Activated T-cell treated with anti-CD3 and anti-CD28 coated beads, Interleukin-2, amount 50 U/mL, for 4 hours (primary cell): ENCODE results near the gene PON1. TPM values are rescaled to one million over a fixed set of nuclear protein-coding genes. Genes with fewer than 3 reads are reported as not detected.

Experiments used
- ATAC-seq, 2 donors: fragments of 200-7000 bp; cut with Tn5 transposase; one replicate each; pipeline ENCODE4 v1.10.0; 2021
- DNase-seq: peaks from one replicate; pipeline ENCODE4 v3.0.0-alpha.2; 2020
- H3K27me3 Mint-ChIP-seq: one replicate; pipeline ENCODE4 v1.8.0; 2021; ENCODE audit warnings: low read depth, mixed read lengths
- H3K36me3 Mint-ChIP-seq: one replicate; pipeline ENCODE4 v1.8.0; 2022; ENCODE audit warnings: mixed read lengths; ENCODE audit not compliant: insufficient read depth
- H3K4me1 Mint-ChIP-seq: one replicate; pipeline ENCODE4 v1.8.0; 2021; ENCODE audit warnings: low read depth, mixed read lengths
- H3K4me3 Mint-ChIP-seq: one replicate; pipeline ENCODE4 v1.8.0; 2021; ENCODE audit warnings: mild to moderate bottlenecking, moderate library complexity, mixed read lengths
- H3K9me3 Mint-ChIP-seq: one replicate; pipeline ENCODE4 v1.8.0; 2021; ENCODE audit warnings: mixed read lengths
- total RNA-seq, 3 donors: library from RNA; stranded (reverse); gene quantifications; one replicate each; pipeline ENCODE4 v1.2.1, GENCODE V29; 2021

Gene PON1
- total RNA-seq = under 1 TPM in 1 of 3 donors, not detected in 2; 0.46 TPM

DNA sequence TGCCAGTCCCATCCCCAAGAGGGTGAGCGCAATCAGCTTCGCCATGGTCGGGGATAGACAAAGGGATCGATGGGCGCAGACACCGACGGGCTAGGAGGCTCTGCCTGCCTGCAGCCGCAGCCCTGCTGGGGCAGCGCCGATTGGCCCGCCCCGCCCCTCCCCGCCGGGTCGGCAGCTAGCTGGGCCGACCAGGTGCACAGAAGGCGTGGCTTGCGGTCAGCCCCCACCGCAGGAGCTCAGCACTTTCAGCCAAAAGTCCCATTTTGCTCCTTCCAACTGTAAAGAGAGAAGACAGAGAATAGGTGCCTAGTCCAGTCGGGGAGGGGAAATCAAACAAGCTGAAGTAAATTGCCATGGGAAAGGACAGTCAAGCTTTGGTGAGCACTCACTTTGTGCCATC is at the start of gene PON1:
Gene PON1 (minus strand): TSS at position 102 of the 400 bp plus-strand sequence. CDS start 57 bp downstream, at position 45.
- Mint-ChIP-seq H3K9me3 (no peaks in the 10 kb centered on the region), H3K27me3 (peaks cover 9% of the 10 kb centered on the region), H3K4me1 (no peaks in the 10 kb centered on the region), H3K36me3 (no peaks in the 10 kb centered on the region), H3K4me3 (no peak within 1 kb of the TSS)
- no peak for ATAC-seq
- no peak for DNase-seq

DNA sequence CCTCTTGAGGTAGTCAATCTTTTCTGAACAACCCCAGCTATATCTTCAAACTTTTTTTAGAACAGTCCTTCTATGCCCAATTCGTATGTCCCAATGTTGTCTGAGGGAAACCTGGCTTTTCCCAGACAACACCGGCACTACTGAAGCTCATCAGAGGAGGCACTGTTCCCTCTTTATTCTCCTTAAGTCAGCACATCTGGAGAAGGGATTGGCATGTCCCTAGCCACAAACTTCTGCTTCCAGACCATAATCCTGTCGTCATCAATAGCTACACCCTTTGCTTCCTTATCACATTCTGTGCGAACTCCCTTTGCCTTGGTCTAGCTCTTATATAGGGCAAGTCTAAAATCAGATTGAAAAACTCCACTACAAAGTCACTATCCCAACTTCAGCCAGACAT is 49.0 kb upstream of the PON1 start:
- Mint-ChIP-seq H3K9me3 (peaks cover 5% of the 10 kb centered on the region), H3K4me3 (no peak overlapping the region), H3K4me1 (no peaks in the 10 kb centered on the region), H3K36me3 (no peaks in the 10 kb centered on the region), H3K27me3 (peaks cover 7% of the 10 kb centered on the region)
- DNase-seq (no peak), ATAC-seq (no peak)

DNA sequence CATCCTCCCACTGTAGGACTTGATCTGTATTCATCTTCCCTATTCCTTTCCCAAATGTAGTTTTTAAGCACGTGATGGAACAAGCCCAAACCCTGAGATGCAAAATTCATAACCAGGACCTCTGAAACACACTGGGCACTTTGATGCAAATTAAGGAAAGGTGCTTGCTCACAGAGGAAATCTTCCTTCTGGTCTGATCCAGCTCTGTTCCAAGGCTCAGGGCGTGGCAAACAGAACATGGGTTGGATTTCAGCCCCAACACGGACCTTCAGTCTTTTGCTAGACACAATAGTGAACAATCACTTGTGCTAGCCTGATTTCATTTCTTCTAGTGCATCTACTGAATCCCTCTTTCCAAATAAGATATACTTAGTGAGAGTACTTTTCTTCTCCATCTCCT is 43.9 kb upstream of the PON1 start:
- no peaks in the 10 kb centered on the region for H3K4me1 Mint-ChIP-seq
- DNase-seq (no peak), ATAC-seq (no peak)
- no peaks in the 10 kb centered on the region for H3K36me3 Mint-ChIP-seq
- H3K4me3 Mint-ChIP-seq = no peak overlapping the region
- H3K27me3 Mint-ChIP-seq = peaks cover 4% of the 10 kb centered on the region
- H3K9me3 Mint-ChIP-seq = no peaks in the 10 kb centered on the region

DNA sequence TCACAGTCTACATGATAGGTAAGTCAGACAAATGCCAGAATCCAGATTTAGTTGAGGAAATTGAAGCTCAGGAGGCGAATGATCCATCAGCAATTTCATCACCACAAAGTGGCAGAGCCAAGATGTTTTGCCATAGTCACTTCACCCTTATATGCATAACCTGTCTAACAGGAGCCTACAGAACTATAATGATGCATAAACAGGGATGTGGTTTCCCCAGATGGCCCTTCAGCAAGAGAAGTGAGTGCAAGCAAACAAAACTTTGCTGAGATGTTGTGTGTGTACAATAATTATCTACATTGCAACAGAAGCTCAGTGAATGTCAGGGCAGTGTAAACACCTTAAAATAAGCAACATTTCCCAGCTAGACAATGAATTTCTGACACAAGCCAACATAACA is 43.3 kb upstream of the PON1 start:
- H3K27me3 Mint-ChIP-seq = peaks cover 4% of the 10 kb centered on the region
- H3K9me3 Mint-ChIP-seq = no peaks in the 10 kb centered on the region
- H3K36me3 Mint-ChIP-seq = no peaks in the 10 kb centered on the region
- ATAC-seq (no peak), DNase-seq (no peak)
- H3K4me1 Mint-ChIP-seq = no peaks in the 10 kb centered on the region
- no peak overlapping the region for H3K4me3 Mint-ChIP-seq

DNA sequence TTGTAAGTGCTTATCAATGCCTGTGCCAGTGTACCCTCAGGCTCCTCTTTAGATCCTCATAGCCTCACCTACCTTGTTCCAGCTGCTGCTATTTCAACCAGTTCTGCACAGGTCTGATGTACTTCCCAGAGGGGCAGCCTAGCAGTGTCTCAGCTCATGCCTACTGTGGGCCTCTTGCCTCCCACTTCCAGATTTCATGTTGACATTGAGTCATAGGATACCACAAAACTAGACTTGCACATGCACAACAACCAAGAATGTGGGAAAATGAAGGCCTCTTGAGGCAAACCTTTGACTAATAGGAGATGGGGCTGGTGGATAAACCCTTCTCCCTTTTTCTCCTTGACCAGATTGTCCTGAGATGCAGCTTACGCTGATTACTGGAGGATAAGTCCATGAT is 40.8 kb upstream of the PON1 start:
- Mint-ChIP-seq H3K36me3 (no peaks in the 10 kb centered on the region), H3K27me3 (peaks cover 4% of the 10 kb centered on the region), H3K4me1 (no peaks in the 10 kb centered on the region), H3K9me3 (no peaks in the 10 kb centered on the region), H3K4me3 (no peak overlapping the region)
- no peak for ATAC-seq
- DNase-seq = no peak

DNA sequence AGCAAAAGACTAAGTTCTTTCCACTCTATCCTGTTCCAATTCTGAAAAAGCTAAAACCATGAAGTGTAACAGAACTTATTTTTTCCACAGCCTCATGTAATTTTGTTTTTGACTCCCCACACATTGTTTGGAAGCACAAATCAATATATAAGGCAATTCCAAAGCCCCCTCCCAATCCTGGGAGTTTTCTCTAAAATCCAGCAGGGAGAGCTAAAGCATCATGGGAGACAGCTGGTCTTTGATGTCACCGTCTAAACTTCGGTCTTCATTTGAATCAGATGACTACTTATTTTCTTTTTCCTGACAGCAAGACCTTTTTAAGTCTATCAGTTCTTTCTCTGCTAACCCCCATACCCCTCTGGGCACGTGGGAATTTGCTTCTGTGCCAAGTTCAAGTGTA is 33.3 kb upstream of the PON1 start:
- peaks cover 6% of the 10 kb centered on the region for H3K27me3 Mint-ChIP-seq
- DNase-seq (no peak), ATAC-seq (no peak)
- no peak overlapping the region for H3K4me3 Mint-ChIP-seq
- H3K36me3 Mint-ChIP-seq = no peaks in the 10 kb centered on the region
- no peaks in the 10 kb centered on the region for H3K9me3 Mint-ChIP-seq
- no peaks in the 10 kb centered on the region for H3K4me1 Mint-ChIP-seq

DNA sequence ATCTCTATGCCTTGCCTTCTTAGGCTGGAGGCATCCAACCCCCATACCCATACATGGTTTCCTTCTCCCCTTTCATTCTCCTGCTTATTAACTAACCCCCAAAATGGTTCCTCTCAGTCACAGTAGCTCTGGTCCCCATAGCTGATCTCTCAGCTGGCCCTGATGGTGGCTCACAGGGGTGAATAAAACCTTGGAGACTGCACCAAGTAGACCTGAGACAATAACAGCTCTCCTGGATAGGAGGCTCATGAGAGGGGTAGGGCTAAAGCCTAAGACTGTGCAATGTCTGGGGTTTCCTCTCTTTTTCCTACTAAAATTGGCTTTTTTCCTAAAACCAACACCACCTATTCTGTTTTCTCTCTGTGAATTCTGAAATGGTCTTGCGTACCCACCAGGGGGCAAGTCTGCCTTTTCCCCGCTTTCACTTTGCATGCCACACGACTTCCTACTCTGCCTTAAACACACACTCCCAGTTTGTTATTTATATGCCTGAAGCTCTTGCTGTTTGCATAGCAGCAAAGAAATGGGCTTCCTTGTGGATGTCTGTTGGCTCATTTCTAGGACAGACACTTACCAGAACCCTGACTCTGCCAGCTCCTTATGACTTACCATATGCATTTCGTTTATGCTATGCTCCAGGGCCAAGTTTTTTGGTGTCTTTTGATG is 18.4 kb upstream of the PON1 start:
- no peaks in the 10 kb centered on the region for H3K36me3 Mint-ChIP-seq
- no peak for DNase-seq
- H3K9me3 Mint-ChIP-seq = no peaks in the 10 kb centered on the region

DNA sequence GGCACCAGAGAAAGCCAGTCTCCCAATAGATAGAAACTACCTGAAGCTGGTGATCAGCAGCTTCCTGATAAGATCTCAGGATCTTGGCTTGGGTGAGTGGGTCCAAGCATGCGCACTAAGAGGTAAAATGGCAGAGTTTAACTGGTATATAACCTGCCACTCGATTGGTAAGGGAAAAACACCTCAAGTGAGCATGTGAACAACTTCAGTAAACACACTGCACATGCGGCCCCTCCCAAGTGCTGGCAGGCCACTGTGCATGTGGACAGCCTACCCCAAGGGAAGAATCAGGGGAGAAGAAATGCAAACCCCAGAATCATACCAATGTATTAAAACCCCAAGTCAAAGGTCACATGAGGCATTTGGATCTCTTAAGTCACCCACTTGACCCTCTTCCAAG is 17.7 kb upstream of the PON1 start:
- peaks cover 2% of the 10 kb centered on the region for H3K27me3 Mint-ChIP-seq
- H3K4me1 Mint-ChIP-seq = no peaks in the 10 kb centered on the region
- ATAC-seq (no peak), DNase-seq (no peak)
- H3K36me3 Mint-ChIP-seq = no peaks in the 10 kb centered on the region
- H3K4me3 Mint-ChIP-seq = no peak overlapping the region
- no peaks in the 10 kb centered on the region for H3K9me3 Mint-ChIP-seq

More for the DNA sequence above, 18.4 kb upstream of the PON1 start:
- ATAC-seq = no peak
- Mint-ChIP-seq H3K27me3 (peaks cover 2% of the 10 kb centered on the region), H3K4me1 (no peaks in the 10 kb centered on the region), H3K4me3 (no peak overlapping the region)

DNA sequence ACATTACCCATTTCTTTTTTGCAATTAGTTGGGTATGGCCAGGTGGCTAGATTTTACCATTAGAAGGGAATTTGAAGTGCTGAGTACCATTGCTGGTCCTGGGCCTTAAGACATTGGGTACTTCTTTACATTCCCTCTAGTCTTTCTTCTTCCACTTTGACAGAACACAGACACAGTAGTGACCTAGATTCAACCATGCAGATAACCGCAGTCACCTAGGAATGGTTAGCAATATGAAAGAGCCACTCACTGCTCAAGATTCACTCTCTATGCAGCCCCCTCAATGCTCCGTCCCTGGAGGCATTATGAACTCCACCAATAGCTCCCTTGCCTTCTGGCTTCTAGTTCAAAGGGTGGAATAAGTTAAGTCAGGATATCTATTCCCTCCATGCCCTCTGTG is 16.2 kb upstream of the PON1 start:
- Mint-ChIP-seq H3K4me3 (no peak overlapping the region), H3K9me3 (no peaks in the 10 kb centered on the region), H3K36me3 (no peaks in the 10 kb centered on the region), H3K4me1 (no peaks in the 10 kb centered on the region), H3K27me3 (peaks cover 4% of the 10 kb centered on the region)
- ATAC-seq (no peak), DNase-seq (no peak)

DNA sequence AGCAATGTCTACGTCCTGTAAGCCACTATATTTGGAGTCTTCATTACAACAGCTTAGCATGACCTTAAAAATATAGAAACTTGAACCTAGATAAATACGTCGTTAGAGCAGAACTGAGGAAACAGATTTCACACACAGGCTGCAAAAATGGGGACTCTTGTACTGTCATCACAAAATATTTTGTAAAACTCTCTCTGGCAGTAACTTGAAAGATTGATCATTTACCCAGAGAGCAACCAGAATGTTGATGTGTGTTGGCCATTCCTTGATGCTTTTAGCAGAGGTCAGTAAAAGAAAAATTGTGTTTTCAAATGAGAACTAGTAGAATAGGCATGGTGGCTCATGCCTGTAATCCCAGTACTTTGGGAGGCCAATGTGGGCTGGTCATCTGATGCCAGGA is 14.5 kb upstream of the PON1 start:
- H3K4me3 Mint-ChIP-seq = no peak overlapping the region
- peaks cover 4% of the 10 kb centered on the region for H3K27me3 Mint-ChIP-seq
- no peaks in the 10 kb centered on the region for H3K4me1 Mint-ChIP-seq
- H3K9me3 Mint-ChIP-seq = no peaks in the 10 kb centered on the region
- DNase-seq (no peak), ATAC-seq (no peak)
- no peaks in the 10 kb centered on the region for H3K36me3 Mint-ChIP-seq

DNA sequence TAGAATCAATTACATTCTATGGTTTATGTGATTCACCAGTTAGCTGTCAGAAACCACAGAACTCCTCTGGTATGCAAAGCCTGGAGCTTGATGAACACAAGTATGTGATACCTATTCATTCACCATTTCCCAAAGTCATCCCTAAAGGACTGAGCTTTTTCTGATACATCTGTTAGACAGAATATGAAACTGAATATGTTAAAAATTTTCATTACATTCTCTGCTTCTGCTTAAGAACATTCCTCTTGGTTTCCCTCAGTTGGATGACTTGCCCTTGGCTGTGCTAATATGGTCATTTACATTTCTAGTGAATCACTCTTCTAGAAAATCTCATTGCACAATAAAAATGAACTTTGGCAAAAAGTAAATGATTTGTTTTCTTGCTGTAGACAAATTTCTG is 10.8 kb upstream of the PON1 start:
- DNase-seq = no peak
- H3K4me1 Mint-ChIP-seq = peaks cover 12% of the 10 kb centered on the region
- no peak for ATAC-seq
- peaks cover 2% of the 10 kb centered on the region for H3K27me3 Mint-ChIP-seq
- H3K36me3 Mint-ChIP-seq = no peaks in the 10 kb centered on the region
- no peaks in the 10 kb centered on the region for H3K9me3 Mint-ChIP-seq
- H3K4me3 Mint-ChIP-seq = no peak overlapping the region

DNA sequence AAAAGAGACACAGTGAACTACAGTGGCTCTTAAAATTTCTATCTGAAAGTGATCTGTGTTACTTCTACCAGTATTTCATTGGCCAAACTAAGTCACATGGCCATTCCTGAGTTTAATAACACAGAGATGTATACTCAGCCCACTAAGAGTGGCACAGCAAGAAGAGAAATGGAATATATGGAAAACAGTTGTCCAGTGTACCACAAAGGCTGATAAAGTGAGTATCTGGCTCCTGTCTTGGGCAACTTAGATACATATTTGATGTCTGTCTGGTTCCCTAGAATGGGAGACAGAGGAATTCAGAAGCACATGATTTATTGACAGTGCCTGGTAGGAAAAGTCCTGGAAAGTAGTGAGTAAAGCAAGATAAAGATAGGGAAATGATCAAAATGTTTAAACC is 10.1 kb upstream of the PON1 start:
- Mint-ChIP-seq H3K4me1 (peaks cover 14% of the 10 kb centered on the region), H3K36me3 (no peaks in the 10 kb centered on the region), H3K9me3 (no peaks in the 10 kb centered on the region), H3K27me3 (peaks cover 2% of the 10 kb centered on the region), H3K4me3 (no peak overlapping the region)
- ATAC-seq = no peak
- DNase-seq = no peak

DNA sequence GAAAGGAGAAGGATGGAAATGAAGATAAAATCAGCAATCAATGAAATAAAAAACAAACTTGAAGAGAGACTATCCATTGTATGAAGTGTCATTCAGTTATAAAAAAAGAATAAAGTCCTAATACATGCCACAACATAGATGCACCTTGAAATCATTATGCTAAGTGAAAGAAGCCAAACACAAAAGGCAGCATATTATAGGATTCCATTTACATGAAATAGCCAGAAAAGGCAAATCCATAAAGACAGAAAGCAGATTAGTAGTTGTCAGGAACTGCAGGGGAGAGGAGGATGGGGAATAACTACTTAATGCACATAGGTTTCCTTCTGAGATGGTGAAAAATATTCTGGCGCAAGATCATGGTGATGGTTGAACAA is 6.6 kb upstream of the PON1 start:
- peak overlapping the region; percentile 62 for H3K4me3 Mint-ChIP-seq
- DNase-seq (no peak), ATAC-seq (no peak)
- no peaks in the 10 kb centered on the region for H3K9me3 Mint-ChIP-seq
- peaks cover 14% of the 10 kb centered on the region for H3K4me1 Mint-ChIP-seq
- H3K27me3 Mint-ChIP-seq = no peaks in the 10 kb centered on the region
- H3K36me3 Mint-ChIP-seq = no peaks in the 10 kb centered on the region

DNA sequence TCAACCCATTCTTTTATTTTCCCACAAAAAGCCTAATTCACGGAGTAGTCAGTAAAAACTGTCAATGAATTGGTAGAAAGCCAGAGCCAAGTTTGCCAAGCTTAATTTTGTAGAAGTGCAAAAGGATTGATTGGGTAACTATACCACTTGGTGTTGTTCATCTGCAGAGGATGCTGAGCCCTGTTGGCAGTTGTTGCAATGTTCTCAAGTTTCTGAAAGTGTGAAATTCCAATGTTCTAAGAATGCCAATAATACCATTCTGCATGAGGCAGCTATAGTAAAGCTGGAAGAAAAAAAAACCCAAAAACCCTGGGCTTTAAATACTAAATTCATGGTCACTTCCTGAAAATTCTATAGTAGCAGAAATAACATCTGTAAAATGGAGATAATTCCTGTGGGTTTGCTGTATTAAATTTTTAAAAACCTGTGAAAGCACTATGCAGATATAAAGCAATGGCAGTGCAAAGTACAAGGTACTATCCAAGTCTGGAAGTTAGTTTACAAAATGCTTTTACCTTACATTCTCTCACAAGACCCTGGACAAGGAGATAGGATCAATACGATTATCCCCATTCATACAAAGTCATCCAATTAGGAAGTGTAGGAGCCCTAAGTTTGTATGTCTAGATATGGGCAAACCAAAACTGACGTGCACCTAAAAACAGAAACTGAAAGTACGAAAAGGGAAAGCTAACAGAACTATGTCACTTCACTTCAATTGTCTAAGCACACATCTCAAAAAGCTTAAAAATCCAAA is 6.0 kb upstream of the PON1 start:
- H3K9me3 Mint-ChIP-seq = no peaks in the 10 kb centered on the region
- H3K4me3 Mint-ChIP-seq = peak overlapping the region; percentile 62
- DNase-seq (no peak), ATAC-seq (peak; percentile 38 to 62)
- H3K27me3 Mint-ChIP-seq = peaks cover 5% of the 10 kb centered on the region
- H3K36me3 Mint-ChIP-seq = no peaks in the 10 kb centered on the region
- peaks cover 14% of the 10 kb centered on the region for H3K4me1 Mint-ChIP-seq

DNA sequence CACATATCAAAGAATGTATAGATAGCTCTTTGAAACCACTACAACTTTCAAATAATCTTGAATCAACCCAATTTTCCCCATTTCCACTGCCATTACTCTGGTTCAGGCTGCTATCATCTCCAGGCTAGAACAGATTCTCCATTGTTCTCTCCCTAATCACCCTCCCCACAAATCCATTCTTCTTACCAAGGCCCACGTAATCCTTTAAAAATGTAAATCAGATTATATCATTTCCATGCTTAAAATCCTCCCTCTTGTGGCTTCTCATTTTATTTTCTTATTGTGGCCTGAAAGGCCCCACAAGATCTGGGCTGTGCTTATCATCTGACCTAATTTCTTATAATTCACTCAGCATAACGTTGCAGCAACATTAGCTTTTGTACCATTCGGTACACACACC is 3.0 kb upstream of the PON1 start:
- Mint-ChIP-seq H3K9me3 (no peaks in the 10 kb centered on the region), H3K4me1 (peaks cover 14% of the 10 kb centered on the region), H3K27me3 (peaks cover 9% of the 10 kb centered on the region), H3K4me3 (no peak overlapping the region), H3K36me3 (no peaks in the 10 kb centered on the region)
- DNase-seq = no peak
- no peak for ATAC-seq
